HK-2 (cell line): Measurements from ENCODE around the gene CARD6.
"Not testable (repeated sequence)": the region's sequence is repeated elsewhere in the genome, so short reads cannot be mapped to it uniquely, and the experiment has no call there.

Experiments
- DNase-seq: peaks from one replicate; pipeline ENCODE4 v3.0.0-alpha.2; 2018; ENCODE audit not compliant: unreplicated experiment

Gene CARD6, protein sequence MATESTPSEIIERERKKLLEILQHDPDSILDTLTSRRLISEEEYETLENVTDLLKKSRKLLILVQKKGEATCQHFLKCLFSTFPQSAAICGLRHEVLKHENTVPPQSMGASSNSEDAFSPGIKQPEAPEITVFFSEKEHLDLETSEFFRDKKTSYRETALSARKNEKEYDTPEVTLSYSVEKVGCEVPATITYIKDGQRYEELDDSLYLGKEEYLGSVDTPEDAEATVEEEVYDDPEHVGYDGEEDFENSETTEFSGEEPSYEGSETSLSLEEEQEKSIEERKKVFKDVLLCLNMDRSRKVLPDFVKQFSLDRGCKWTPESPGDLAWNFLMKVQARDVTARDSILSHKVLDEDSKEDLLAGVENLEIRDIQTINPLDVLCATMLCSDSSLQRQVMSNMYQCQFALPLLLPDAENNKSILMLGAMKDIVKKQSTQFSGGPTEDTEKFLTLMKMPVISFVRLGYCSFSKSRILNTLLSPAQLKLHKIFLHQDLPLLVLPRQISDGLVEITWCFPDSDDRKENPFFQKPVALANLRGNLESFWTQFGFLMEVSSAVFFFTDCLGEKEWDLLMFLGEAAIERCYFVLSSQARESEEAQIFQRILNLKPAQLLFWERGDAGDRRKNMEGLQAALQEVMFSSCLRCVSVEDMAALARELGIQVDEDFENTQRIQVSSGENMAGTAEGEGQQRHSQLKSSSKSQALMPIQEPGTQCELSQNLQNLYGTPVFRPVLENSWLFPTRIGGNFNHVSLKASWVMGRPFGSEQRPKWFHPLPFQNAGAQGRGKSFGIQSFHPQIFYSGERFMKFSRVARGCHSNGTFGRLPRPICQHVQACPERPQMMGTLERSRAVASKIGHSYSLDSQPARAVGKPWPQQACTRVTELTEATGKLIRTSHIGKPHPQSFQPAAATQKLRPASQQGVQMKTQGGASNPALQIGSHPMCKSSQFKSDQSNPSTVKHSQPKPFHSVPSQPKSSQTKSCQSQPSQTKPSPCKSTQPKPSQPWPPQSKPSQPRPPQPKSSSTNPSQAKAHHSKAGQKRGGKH

DNA sequence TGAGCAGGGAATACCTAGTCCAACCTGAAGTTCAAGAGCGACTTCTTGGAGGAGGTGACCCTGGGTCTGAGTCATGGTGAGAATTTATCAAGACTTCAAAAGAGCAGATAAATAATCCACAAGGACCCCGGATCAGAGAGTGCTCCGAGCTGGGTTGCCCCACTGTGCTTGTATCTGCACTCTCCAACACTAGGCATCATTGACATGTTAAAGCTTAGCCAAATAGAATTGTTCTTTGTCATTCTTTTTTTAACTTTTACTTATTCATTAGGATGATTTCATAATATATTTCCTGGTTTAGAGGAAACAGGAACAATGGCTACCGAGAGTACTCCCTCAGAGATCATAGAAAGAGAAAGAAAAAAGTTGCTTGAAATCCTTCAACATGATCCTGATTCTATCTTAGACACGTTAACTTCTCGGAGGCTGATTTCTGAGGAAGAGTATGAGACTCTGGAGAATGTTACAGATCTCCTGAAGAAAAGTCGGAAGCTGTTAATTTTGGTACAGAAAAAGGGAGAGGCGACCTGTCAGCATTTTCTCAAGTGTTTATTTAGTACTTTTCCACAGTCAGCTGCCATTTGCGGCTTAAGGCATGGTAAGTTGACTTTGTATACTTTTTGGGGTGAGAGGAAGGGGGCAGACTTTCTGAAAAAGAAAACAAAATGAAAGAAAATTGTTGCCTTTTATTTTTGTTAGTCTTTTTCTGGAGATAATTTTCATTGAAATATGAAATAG is at the start of gene CARD6:
CARD6 (plus strand) TSS at position 300 of the 738 bp plus-strand sequence; CDS start at position 316, 16 bp downstream.
- DNase-seq = no peak

DNA sequence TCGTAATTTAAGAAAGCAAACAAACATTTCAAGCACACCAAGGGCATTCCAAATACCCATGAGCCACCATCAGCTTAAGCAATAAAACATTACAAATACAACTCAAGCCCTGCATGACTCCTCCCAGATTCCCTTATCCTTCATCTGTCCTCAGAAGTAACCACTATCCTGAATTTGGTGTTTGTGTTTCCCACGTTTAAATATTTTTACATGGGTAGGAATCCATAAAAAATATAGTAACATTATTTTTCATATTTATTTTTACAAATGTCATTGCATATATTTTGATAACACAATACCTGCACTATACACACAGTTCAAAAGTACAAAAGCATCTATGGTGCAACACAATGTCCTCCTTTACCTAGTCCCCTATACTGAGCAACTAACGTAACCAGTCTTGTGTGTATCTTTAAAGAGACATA is 49.4 kb upstream of the CARD6 start:
- no peak for DNase-seq

DNA sequence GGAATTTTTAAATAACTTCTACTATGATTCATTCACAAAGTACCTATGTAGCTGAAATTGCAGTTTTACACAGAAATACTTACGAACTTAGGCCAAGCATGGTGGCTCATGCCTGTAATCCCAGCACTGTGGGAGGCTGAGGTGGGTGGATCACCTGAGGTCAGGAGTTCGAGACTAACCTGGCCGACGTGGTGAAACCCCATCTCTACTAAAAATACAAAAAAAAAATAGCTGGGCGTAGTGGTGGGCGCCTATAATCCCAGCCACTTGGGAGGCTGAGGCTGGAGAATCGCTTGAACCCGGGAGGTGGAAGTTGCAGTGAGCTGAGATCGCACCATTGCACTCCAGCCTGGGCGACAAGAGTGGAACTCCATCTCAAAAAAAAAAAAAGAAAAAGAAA is 48.5 kb upstream of the CARD6 start:
- DNase-seq = not testable (repeated sequence)

DNA sequence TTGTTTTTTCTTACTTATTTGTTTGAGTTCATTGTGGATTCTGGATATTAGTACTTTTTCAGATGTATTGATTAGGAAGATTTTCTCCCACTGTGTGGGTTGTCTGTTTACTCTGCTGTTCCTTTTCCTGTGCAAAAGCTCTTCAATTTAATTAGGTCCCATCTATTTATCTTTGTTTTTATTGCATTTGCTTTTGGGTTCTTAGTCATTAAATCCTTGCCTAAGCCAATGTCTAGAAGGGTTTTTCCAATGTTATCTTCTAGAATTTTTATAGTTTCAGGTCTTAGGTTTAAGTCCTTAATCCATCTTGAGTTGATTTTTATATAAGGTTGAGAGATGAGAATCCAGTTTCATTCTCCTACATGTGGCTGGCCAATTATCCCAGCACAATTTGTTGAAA is 46.8 kb upstream of the CARD6 start:
- not testable (repeated sequence) for DNase-seq

DNA sequence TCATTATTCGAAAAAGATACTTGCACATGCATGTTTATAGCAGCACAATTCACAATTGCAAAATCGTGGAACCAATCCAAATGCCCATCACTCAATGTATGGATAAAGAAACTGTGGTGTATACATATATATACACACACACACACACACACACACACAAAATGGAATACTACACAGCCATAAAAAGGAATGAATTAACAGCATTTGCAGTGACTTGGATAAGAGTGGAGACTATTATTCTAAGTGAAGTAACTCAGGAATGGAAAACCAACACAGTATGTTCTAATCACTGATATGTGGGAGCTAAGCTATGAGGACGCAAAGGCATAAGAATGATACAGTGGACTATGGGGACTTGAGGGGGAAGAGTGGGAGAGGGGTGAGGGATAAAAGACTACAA is 46.3 kb upstream of the CARD6 start:
- DNase-seq = not testable (repeated sequence)

DNA sequence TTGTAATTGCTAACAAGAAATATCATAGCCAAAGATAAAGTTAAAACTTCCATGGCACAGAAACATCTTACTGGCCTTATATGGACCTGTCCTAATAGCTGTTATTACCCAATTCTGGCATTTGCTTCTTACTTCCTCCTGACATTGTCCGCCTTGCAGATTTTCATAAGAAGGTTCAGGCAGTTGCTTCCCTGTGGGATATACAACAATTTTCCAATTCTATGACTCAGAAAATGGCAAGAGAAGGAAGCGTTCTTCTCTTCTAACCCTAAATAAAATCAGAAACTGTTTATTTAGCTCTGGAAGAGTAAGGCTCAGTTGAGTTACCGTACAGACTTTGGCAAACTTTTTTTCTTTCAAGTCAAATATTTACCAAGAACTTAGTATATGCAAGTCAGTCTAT is 44.7 kb upstream of the CARD6 start:
- no peak for DNase-seq

DNA sequence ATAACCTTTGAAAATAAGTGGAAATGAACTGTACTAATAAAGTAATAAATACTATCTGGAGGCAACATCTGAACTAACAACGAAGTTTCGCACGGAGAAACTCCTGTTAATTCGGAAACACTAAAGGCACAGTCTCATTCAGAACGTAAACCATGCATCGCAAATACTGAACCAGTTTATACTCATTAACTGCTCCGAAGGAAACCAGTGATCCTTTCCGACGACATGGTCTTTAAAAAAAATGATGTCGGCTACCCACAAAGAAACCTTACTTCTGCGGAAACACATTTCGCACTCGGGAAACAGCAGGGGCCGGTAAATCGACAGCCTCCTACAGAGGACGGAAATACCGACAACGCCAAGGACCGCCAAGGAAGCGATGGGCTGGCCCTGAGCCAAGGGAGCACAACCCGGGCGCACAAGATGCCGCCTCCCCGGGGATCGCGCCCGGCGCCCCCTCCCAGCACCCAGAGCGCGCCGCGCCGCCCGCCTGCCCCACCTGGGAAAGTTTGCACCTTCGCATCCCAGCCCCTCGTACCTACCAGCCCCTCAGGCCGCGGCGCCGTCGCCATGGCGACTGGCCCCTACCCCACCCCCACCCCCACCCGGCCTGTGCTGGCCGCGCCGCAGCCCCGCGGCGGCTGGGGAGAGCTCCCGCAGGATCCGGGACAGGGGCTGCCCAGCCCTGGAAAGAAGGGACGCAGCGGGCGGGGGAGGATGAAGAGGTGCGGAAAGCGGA is 43.7 kb upstream of the CARD6 start:
- DNase-seq = peak; percentile 73

DNA sequence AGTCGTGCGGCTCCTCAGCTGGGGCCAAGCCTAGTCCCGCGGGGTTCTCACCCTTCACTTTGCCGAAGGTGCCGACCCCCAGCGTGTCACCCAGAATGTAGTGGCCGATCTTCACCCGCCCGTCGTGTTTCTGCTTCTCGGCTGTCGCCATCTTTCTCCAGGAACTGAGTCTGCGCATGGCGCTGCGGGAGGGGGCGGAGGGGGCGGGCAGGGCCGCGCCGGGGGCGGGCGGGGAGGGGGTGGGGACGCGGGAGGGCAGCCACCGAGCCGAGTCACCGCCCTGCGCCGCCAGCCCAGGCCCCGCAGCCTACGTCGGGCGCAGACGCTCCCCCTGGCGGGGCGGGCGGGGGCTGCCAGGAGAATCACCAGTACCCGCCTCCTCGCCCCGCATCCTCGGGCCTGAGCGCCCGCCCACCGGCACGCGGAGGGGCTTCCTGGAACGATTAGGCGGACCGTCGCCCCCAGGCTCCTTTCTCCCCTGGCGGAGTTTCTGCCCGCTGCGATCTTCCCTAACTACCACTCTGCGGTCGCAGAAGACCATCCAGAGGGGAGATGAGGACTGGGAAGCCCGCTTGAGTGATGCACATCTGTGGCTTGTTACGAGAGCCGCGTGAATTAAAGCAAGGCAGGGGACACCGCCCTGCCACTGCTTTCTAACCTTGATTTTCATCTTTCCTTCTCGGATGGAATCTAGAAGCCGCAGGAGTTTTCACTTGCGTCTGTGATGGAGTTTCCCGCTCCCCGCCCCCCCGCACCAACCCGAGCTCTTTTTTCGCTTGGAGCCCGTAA is 43.0 kb upstream of the CARD6 start, which contains the start of gene PRKAA1:
PRKAA1 (minus strand) TSS at position 363 of the 789 bp plus-strand sequence; CDS start at position 178, 185 bp downstream.
- peak; percentile 84 for DNase-seq

DNA sequence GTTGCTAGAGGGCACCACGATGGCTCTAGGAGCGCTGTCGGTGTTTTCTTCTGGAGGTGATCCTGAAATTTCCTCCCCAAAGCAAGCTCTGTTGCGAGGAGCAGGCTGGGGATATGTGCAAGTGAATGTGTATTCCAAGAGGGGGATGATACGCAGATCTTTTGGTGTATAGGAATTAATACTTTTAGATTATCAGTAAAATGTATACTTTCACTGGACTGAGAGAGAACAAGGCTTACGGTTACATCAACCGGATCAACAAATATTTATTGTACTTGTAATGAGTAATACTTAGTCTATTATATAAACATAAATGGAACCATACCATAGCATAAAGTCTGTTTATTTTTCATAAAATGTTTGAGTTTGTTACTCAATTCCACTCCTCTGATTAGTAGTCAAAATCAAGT is 42.4 kb upstream of the CARD6 start:
- DNase-seq = no peak

DNA sequence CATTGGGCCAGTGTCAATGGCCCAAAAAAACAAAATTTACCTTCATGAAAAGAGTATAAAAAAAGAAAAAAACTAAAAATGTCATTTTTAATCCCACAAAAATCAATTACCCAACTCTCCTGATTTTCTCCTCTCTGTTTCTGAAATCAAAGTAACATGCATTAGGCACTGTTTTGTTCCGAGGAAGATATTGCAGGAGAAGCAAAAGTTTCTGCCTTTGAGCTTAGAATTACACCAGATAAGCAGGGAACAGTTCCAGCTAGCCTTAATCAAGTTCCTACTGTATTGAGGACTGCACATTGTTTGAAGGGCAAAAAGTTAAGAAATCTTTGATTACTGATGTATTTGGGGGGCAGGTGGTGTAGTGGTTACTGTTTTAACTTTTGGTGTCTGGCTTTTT is 41.9 kb upstream of the CARD6 start:
- DNase-seq = no peak

DNA sequence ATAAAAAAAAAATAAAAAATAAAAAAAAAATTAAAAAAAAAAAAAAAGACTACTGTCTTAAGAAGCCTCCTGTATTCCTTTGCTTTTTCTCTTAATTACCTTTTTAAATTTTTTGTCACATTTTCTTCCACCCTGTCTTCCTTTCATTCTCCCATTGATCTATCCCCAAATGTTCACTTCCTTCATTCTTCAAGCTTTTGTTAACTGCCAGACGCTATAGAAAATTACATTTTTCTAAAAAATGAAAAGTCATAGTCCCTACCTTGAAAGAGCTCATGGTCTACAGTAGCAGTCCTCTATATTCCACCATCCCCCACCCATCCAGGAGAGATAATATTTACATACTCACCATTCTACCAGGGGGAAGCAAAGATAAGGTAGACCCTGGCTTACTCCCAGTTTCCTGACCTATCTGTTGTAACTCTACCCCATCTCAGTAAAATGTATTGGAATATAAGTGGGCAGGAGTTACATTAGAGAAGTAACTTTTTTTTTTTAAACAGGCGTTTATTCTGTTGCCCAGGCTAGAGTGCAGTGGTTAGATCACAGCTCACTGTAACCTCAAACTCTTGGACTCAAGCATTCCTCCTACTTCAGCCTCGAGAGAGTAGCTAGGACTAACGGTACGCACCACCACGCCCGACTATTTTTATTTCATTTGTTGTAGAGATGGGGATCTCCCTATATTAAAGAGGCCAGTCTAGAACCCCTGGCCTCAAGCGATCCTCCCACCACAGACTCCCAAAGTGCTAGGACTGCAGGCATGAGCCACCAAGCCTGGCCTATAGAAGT is 39.2 kb upstream of the CARD6 start:
- no peak for DNase-seq

DNA sequence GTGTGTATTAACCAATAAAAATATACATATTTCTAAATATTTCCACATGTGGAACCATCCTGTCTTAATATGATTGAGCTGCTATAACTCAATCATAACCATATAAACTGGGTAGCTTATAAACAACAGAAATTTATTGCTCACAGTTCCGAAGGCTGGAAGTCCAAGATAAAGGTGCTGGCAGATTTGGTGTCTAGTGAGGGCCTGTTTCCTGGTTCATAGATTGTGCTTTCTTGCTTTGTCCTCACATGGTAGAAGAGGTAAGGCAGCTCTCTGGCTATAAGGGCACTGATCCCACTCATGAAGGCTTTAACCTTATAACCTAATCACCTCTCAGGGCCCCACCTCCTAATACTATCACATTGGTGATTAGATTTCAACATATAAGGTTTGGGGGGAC is 29.0 kb upstream of the CARD6 start:
- no peak for DNase-seq

DNA sequence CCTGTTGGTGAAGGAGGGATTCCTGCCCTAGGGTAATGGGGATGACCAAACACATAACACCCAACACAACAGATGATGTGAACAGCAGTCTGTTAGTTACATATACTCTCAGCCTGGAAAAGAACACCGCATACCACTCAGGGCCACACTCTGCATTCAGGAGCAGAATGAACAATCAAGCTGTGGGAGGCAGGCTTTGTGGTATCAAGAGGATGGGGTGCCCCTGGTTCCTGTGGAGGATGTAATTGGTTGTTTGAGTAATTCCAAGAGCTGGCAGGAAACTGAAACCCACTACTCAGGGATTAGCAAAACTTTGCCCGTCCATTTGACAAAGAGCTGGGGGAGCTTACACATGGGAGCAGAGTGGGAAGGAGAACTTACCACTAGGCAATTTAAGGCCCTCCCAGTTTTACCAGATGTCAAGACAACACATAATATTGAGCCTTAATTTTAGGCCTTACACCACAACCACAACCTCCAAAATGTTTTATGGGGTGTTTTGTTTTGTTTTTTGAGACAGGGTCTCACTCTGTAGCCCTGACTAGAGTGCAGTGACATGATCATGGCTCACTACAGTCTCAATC is 27.4 kb upstream of the CARD6 start:
- no peak for DNase-seq

DNA sequence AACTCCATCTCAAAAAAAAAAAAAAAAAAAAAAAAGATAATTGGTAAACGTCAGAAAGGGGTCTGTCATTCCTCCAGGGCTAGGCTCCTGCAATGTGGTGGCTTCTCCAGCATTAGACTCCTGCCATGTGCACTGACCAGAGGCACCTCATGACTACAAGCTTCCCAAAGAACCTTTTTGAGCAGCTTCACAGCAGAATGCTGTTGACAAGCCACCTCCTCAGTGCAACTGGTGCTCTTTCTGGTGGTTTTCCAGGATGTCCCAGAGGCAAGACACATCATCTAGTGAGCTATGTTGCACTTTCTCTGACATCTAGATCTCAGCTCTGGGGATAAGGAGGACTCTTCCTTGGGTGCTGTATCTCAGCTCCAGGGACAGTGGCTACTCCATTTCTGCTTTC is 17.7 kb upstream of the CARD6 start:
- DNase-seq = no peak

DNA sequence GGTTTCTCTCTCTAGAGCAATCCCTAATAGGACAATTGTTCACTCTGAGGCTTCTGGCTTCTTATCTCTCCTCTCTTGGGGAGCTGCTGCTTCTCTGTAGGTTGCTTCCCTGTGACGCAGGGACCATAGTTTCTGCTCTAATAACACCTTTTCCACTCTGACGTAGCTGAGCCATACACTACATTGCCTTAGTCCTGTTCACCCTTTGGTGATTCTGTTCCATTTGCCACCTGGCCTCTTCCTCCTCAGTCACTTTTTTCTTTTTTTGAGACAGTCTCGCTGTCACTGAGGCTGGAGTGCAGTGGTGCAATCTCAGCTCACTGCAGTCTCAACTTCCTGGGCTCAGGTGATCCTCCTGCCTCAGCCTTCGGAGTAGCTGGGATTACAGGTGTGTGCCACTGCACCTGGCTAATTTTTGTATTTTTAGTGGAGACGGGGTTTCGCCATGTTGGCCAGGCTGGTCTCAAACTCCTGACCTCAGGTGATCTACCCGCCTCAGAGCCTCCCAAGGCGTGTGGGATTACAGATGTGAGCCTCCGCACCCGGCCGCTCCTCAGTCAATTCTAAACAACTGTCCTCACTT is 15.6 kb upstream of the CARD6 start:
- peak; percentile 24 for DNase-seq

DNA sequence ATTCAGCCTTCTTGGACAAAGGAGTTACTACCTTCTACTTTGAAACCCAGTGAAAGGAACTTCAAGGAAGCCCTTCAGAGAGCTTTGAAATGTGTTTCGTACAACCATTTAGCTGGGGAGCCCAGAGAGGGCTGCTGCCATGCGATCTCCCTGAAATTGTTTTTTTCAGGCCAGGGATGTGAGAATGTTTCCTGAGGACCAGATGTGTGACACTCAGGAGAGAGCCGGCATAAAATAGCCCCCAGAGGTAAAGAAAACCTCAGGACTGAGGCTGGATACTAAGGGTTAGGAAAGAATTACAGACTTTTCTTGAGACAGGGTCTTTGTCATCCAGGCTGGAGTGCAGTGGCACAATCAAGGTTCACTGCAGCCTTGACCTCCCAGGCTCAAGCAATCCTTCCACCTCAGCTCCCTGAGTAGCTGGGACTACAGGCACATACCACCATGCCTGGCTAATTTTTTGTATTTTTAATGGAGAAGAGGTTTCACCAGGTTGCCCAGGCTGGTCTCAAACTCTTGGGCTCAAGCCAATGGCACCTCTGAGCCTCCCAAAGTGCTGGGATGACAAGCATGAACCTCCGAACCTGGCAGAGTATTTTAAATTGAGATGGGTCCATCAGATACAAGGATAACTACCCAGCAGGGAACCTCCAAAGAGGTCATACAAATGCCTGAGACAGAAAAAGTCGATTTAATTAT is 14.5 kb upstream of the CARD6 start:
- DNase-seq = no peak

DNA sequence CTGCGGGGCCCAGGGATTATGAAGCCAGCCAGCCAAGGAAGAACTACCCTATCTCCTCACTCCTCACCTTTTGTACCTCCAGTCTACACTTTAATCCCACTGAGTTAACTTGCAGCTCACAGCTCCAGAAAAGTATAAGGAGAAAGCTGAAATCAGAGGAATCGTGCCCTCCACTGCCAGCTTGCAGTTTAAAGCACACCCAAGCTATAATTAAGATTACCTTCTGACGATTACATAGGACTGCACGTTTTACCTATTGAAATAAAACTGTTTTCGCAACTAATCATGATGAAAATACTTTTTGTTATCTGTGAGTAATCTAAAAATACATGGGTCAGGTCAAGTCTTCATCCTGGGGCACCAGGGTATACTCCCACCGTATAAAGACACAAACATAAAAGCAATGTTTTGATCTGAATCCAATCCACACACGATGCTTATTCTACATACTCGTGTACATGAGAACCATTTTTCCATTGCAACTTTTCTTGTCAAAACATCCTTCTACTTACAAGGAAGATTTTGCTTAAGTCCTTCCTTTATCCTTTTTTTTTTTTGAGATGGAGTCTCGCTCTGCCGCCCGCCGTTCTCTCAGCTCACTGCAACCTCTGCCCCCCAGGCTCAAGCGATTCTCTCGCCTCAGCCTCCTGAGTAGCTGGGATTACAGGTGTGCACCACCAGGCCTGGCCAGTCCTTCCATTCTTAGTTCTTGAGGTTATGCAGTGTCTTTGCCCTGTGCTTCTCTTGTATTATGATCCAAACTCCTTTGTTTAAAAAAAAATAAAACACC is 13.8 kb upstream of the CARD6 start:
- no peak for DNase-seq
